ENCODE results near the gene HDAC4. TPM values are rescaled to one million over a fixed set of nuclear protein-coding genes. Genes with fewer than 3 reads are reported as not detected.

The HDAC4 gene
- total RNA-seq, 2 donors from 2014 or later, result 8.1 to 20.1 TPM

- Histone ChIP-seq H3K4me1 (no peaks in the 10 kb centered on the region), H3K27me3 (no peaks in the 10 kb centered on the region), H3K27ac (no peak overlapping the region), H3K36me3 (no peaks in the 10 kb centered on the region), H3K4me3 (no peak overlapping the region), H3K9me3 (peaks cover 0 to 10% of the 10 kb centered on the region in 2 donors)
- no peak for DNase-seq (ENCODE audit: low spot score)
- TF ChIP-seq CTCF (IDR thresholded peaks at IDR 0.05), result no peak
These were observed 10.9 kb upstream of the HDAC4 start for GRCh38 chr2:239411549-239412319.

- no peak overlapping the region for H3K4me3 ChIP-seq
- no peak overlapping the region for H3K27ac ChIP-seq
- H3K9me3 ChIP-seq, result peaks cover 0 to 10% of the 10 kb centered on the region in 2 donors
- no peaks in the 10 kb centered on the region for H3K27me3 ChIP-seq
- no peaks in the 10 kb centered on the region for H3K36me3 ChIP-seq
- TF ChIP-seq CTCF (IDR thresholded peaks at IDR 0.05), result no peak
- DNase-seq (ENCODE audit: low spot score), result no peak
- H3K4me1 ChIP-seq, result no peaks in the 10 kb centered on the region
These were observed 10.3 kb upstream of the HDAC4 start for GRCh38 chr2:239411117-239411516.

GRCh38 chr2:239409976-239410375 is 9.2 kb upstream of the HDAC4 start:
- no peak for TF ChIP-seq CTCF (IDR thresholded peaks at IDR 0.05)
- no peaks in the 10 kb centered on the region for H3K27me3 ChIP-seq
- H3K36me3 ChIP-seq, result no peaks in the 10 kb centered on the region
- no peak overlapping the region for H3K4me3 ChIP-seq
- H3K9me3 ChIP-seq, result peaks cover 0 to 10% of the 10 kb centered on the region in 2 donors
- H3K4me1 ChIP-seq, result no peaks in the 10 kb centered on the region
- no peak overlapping the region for H3K27ac ChIP-seq
- no peak for DNase-seq (ENCODE audit: low spot score)

GRCh38 chr2:239407112-239407511 is 6.3 kb upstream of the HDAC4 start:
- Histone ChIP-seq H3K27ac (no peak overlapping the region), H3K9me3 (peaks cover 0 to 6% of the 10 kb centered on the region in 2 donors), H3K36me3 (no peaks in the 10 kb centered on the region), H3K4me3 (no peak overlapping the region), H3K4me1 (peaks cover 0 to 2% of the 10 kb centered on the region in 2 donors), H3K27me3 (no peaks in the 10 kb centered on the region)
- TF ChIP-seq CTCF (IDR thresholded peaks at IDR 0.05), result no peak
- DNase-seq (ENCODE audit: low spot score), result no peak

GRCh38 chr2:239406316-239406995 is 5.6 kb upstream of the HDAC4 start:
- Histone ChIP-seq H3K36me3 (no peaks in the 10 kb centered on the region), H3K4me3 (no peak overlapping the region), H3K4me1 (peaks cover 0 to 6% of the 10 kb centered on the region in 2 donors), H3K9me3 (peaks cover 0 to 3% of the 10 kb centered on the region in 2 donors), H3K27me3 (no peaks in the 10 kb centered on the region), H3K27ac (no peak overlapping the region)
- no peak for DNase-seq (ENCODE audit: low spot score)
- no peak for TF ChIP-seq CTCF (IDR thresholded peaks at IDR 0.05)

Measured in right atrium auricular region (tissue), 2 donors.